Measurements from ENCODE around the gene TMEM81. TPM values are rescaled to one million over a fixed set of nuclear protein-coding genes. Genes with fewer than 3 reads are reported as not detected.

TMEM81 gene
- polyA plus RNA-seq, 2 of the 4 experiments (the other 2 are of a cell fraction): 2.2 to 4.3 TPM

GRCh38 chr1:205108464-205108863 lies 24.2 kb upstream of the TMEM81 start:
- ChIA-PET CTCF (interaction anchor here (0.6 to 5.5 kb wide), 5 partner anchors 13 to 271 kb away, joined by 3 to 31 read pairs (median 5); partner anchors contain the start of gene RBBP5), POLR2A (interaction anchor here (0.6 to 1.4 kb wide), 2 partner anchors 13 to 146 kb away, joined by 3 to 5 read pairs; partner anchors contain the start of gene RBBP5)
- H3K9me3 ChIP-seq: no peaks in the 10 kb centered on the region
- 82% methylated on average over 4 of the region's 4 CpGs for WGBS (ENCODE audit: missing lambda C conversion rate)
- H3K4me1 ChIP-seq: no peaks in the 10 kb centered on the region
- ATAC-seq: no peak
- no peak for DNase-seq (ENCODE audit: low read depth in 1 of 2, low spot score in 1 of 2)
- no peak overlapping the region for H3K27ac ChIP-seq
- TF ChIP-seq HOXB13 (CRISPR knock-in tag; IDR thresholded peaks at IDR 0.05; ENCODE audit: low read depth) (no peak), CBX2 (IDR thresholded peaks at IDR 0.05; ENCODE audit: borderline replicate concordance, low read depth) (no peak), FOSL2 (IDR thresholded peaks at IDR 0.05) (no peak), FOSL2 (CRISPR knock-in tag; IDR thresholded peaks at IDR 0.05) (no peak), TP53 (CRISPR knock-in tag; IDR thresholded peaks at IDR 0.05) (no peak), NR3C1 (IDR thresholded peaks at IDR 0.05) (no peak), ZFP36 (IDR thresholded peaks at IDR 0.05; ENCODE audit: borderline replicate concordance, partially characterized antibody) (no peak), NFE2L2 (conservative IDR thresholded peaks at IDR 0.05; ENCODE audit: low read length) (no peak), SREBF2 (IDR thresholded peaks at IDR 0.05) (no peak), JUN (IDR thresholded peaks at IDR 0.05) (no peak), CBX8 (IDR thresholded peaks at IDR 0.05) (no peak), POLR2AphosphoS2 (conservative IDR thresholded peaks at IDR 0.05; ENCODE audit: low read length) (no peak), POLR2A (IDR thresholded peaks at IDR 0.05; ENCODE audit: low read length) (no peak)
- FAIRE-seq: no peak
- no peak overlapping the region for H3K4me2 ChIP-seq
- no peak overlapping the region for H3K4me3 ChIP-seq

- CTCF ChIA-PET: interaction anchor here (1.0 kb wide), 1 partner anchor 119 kb away, joined by 3 read pairs; no protein-coding TSS in a partner anchor
Observed at GRCh38 chr1:205107327-205107726, 23.1 kb upstream of the TMEM81 start.

More at GRCh38 chr1:205107327-205107726, 23.1 kb upstream of the TMEM81 start:
- no peak for DNase-seq (ENCODE audit: low read depth in 1 of 2, low spot score in 1 of 2)
- POLR2A ChIA-PET: no interaction called here
- no peak for FAIRE-seq
- no peaks in the 10 kb centered on the region for H3K4me1 ChIP-seq
- TF ChIP-seq PBX3 (IDR thresholded peaks at IDR 0.05) (no peak), EHMT2 (IDR thresholded peaks at IDR 0.05; ENCODE audit: low read depth) (no peak), NR3C1 (IDR thresholded peaks at IDR 0.05) (no peak), HOXA7 (CRISPR knock-in tag; IDR thresholded peaks at IDR 0.05) (no peak), RNF2 (IDR thresholded peaks at IDR 0.05; ENCODE audit: borderline replicate concordance, low read depth) (no peak), FOSL2 (IDR thresholded peaks at IDR 0.05) (no peak), FOSL2 (CRISPR knock-in tag; IDR thresholded peaks at IDR 0.05) (no peak), BHLHE40 (IDR thresholded peaks at IDR 0.05; ENCODE audit: low read depth, low read length) (no peak), ESRRA (IDR thresholded peaks at IDR 0.05; ENCODE audit: borderline replicate concordance, low read length) (no peak), MYC (IDR thresholded peaks at IDR 0.05; ENCODE audit: borderline replicate concordance, low read length) (no peak), HES2 (IDR thresholded peaks at IDR 0.05) (no peak), CHD2 (IDR thresholded peaks at IDR 0.05; ENCODE audit: low read length, partially characterized antibody) (no peak), CHD4 (IDR thresholded peaks at IDR 0.05; ENCODE audit: borderline replicate concordance) (no peak), FOSB (CRISPR knock-in tag; IDR thresholded peaks at IDR 0.05) (no peak), MAFK (IDR thresholded peaks at IDR 0.05; ENCODE audit: partially characterized antibody) (no peak), ZNF302 (CRISPR knock-in tag; IDR thresholded peaks at IDR 0.05) (no peak)
- TF ChIP-seq, protein P1, sequence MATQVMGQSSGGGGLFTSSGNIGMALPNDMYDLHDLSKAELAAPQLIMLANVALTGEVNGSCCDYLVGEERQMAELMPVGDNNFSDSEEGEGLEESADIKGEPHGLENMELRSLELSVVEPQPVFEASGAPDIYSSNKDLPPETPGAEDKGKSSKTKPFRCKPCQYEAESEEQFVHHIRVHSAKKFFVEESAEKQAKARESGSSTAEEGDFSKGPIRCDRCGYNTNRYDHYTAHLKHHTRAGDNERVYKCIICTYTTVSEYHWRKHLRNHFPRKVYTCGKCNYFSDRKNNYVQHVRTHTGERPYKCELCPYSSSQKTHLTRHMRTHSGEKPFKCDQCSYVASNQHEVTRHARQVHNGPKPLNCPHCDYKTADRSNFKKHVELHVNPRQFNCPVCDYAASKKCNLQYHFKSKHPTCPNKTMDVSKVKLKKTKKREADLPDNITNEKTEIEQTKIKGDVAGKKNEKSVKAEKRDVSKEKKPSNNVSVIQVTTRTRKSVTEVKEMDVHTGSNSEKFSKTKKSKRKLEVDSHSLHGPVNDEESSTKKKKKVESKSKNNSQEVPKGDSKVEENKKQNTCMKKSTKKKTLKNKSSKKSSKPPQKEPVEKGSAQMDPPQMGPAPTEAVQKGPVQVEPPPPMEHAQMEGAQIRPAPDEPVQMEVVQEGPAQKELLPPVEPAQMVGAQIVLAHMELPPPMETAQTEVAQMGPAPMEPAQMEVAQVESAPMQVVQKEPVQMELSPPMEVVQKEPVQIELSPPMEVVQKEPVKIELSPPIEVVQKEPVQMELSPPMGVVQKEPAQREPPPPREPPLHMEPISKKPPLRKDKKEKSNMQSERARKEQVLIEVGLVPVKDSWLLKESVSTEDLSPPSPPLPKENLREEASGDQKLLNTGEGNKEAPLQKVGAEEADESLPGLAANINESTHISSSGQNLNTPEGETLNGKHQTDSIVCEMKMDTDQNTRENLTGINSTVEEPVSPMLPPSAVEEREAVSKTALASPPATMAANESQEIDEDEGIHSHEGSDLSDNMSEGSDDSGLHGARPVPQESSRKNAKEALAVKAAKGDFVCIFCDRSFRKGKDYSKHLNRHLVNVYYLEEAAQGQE (IDR thresholded peaks at IDR 0.05): no peak
- TF ChIP-seq, protein P2, sequence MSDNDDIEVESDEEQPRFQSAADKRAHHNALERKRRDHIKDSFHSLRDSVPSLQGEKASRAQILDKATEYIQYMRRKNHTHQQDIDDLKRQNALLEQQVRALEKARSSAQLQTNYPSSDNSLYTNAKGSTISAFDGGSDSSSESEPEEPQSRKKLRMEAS (IDR thresholded peaks at IDR 0.05): no peak
- H3K27ac ChIP-seq: no peak overlapping the region
- H3K4me2 ChIP-seq: no peak overlapping the region
- H3K9me3 ChIP-seq: no peaks in the 10 kb centered on the region
- 95% methylated on average over 4 of the region's 4 CpGs for WGBS (ENCODE audit: missing lambda C conversion rate)
- ATAC-seq: no peak
- no peak overlapping the region for H3K4me3 ChIP-seq

Measured in A549 (cell line).